Measurements from ENCODE around the gene LGALS9C.
"Not testable (repeated sequence)": the region's sequence is repeated elsewhere in the genome, so short reads cannot be mapped to it uniquely, and the experiment has no call there.

LGALS9C gene

DNA sequence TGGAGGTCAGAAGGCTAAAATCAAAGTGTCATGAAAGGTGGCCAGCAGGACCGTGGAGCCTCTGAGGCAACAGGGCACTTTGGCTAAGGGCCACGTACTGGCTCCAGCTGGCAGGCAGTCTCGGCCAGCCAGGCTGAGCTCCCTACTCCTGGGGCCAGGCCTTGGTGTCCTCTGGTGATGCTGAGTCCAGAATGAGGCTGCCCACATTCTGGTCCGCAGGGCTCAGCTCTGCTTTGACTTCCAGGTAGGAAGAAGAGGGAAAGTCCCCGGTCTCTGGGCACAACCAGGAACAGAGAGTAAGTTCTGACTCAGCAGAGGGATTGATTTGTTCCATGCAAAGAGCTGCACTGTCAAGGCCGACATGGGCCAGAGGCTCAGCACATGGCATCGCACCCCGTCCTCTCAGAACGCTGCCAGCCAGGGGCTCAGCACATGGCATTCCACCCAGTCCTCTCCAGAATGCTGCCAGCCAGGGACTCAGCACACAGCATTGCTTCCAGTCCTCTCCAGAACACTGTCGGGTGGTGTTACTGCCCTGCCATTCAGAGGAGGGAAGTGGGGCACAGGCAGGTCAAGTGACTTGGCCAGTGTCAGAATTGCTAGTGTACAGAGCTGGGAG lies 2.5 kb downstream of the LGALS9C start:
- not testable (repeated sequence) for DNase-seq

GRCh38 chr17:18481775-18482174 lies 5.2 kb downstream of the LGALS9C start:
- not testable (repeated sequence) for DNase-seq

GRCh38 chr17:18485936-18486464 lies 9.4 kb downstream of the LGALS9C start:
- DNase-seq = not testable (repeated sequence)

DNA sequence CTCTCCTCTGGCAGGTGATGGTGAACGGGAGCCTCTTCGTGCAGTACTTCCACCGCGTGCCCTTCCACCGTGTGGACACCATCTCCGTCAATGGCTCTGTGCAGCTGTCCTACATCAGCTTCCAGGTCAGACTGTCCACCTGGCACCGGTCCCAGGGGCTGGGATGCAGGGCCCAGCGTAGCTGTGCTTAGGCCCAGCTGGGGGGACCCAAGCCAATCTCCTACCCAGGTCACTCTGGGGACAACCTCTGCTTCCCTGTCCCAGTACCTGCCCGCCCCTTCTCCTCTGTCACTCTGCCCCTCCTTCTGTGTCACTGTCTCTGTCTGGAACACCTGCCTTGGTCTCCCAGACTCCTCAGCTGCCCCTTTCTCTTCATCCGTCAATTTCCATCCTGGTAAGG lies 11.0 kb downstream of the LGALS9C start:
- DNase-seq = not testable (repeated sequence)

DNA sequence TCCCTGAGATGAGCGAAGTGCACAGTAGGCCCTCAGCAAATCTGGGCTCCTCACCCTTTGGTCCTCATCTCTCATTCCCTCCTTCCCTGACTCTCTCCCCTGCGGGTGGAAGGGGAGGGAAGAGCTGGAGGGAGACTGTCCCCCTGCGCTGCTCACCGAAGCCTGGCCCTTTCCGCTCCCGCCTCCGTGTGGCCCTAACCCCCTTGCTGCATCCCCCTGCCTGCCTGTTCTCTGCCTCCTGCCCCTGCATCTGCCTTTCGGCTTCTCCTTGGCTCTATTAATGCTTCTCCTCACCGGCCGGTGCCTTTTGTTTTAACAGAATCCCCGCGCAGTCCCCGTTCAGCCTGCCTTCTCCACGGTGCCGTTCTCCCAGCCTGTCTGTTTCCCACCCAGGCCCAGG lies 12.0 kb downstream of the LGALS9C start:
- not testable (repeated sequence) for DNase-seq

GRCh38 chr17:18490016-18490415 lies 13.4 kb downstream of the LGALS9C start:
- not testable (repeated sequence) for DNase-seq

GRCh38 chr17:18492712-18493480 lies 16.3 kb downstream of the LGALS9C start:
- DNase-seq = not testable (repeated sequence)

DNA sequence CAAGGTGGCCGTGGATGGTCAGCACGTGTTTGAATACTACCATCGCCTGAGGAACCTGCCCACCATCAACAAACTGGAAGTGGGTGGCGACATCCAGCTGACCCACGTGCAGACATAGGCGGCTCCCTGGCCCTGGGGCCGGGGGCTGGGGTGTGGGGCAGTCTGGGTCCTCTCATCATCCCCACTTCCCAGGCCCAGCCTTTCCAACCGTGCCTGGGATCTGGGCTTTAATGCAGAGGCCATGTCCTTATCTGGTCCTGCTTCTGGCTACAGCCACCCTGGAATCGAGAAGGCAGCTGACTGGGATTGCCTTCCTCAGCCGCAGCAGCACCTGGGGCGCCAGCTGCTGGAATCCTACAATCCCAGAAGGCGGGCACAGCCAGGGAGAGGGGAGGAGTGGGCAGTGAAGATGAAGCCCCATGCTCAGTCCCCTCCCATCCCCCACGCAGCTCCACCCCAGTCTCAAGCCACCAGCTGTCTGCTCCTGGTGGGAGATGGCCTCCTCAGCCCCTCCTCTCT lies 17.7 kb downstream of the LGALS9C start:
- DNase-seq = not testable (repeated sequence)

- not testable (repeated sequence) for DNase-seq
These were observed 20.5 kb downstream of the LGALS9C start for GRCh38 chr17:18497044-18497443.

DNA sequence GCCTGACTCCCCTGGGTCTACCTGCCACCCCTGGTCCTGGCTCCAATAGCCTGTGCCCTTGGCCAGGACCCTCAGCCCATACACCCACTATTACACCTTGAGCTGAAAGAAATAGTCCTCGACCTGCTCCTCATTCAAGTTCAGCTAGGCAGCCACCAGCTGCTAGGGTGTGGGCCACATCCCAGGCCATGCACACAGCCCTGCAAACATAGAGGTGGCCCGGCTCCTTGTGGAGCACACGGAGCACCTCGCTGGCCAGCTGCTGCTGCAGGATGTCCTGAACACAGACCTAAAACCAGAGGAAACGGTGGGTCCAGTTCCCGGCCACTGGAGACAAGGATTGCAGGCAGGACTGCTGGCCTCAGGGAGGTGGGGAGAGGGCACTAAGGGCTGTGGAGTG lies 22.5 kb downstream of the LGALS9C start:
- DNase-seq = not testable (repeated sequence)

DNA sequence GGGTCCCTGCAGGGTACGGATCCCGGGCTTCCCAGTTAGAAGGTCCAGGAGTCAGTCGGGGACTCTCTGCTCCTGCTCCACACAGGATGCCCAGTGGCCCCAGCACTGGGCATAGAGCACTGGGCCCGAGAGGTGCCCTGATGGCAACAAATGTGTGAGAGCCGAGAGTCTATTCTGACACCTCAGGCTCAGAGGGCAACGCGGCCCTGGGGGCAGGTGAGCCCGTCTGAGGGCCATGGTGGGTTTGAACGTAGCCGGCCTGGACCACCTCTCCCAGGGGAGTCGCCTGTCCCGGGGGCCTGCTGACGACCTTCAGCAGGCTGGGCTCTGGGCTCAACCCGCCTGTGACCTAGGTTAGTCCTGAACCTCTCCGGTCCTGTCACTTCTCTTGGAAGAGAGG lies 23.2 kb downstream of the LGALS9C start:
- not testable (repeated sequence) for DNase-seq

GRCh38 chr17:18500281-18500680 lies 23.7 kb downstream of the LGALS9C start:
- not testable (repeated sequence) for DNase-seq

DNA sequence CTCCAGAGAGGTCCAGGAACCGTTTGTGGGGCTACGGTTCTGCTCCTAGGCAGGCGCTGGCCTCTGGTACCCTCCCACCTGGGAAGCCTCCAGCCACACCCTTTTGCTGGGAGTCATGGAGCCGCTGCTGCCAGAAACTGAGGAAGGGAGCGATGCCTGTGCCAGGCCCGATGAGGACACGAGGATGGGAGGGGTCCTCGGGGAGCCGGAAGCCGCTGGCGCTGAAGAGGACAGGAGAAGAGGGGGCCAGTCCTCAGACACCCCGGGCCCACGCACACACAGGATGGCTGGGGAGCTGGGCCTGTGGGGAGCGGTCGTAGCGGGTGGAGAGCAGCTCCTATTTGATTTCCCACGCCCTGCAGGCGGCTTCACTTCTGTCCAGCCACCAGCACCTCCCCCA lies 24.2 kb downstream of the LGALS9C start:
- DNase-seq = not testable (repeated sequence)

GRCh38 chr17:18503221-18503620 lies 26.6 kb downstream of the LGALS9C start:
- DNase-seq = not testable (repeated sequence)

- not testable (repeated sequence) for DNase-seq
These were observed 31.1 kb downstream of the LGALS9C start for GRCh38 chr17:18507729-18508128.

DNA sequence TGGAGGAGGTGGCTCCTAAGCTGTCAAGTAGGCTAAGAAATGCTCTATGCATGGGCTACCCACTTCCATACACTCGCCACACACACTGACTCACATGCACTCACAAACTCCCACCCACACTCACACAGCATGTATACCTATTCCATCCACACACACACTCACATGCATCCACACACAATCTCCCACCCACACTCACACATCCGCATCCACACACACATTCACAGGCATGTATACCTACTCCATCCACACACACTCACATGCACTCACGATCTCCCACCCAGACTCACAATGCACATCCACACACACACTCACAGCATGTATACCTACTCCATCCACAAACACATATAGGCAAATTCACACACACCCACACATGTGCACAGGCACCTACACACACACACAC lies 32.1 kb downstream of the LGALS9C start:
- DNase-seq = not testable (repeated sequence)

DNA sequence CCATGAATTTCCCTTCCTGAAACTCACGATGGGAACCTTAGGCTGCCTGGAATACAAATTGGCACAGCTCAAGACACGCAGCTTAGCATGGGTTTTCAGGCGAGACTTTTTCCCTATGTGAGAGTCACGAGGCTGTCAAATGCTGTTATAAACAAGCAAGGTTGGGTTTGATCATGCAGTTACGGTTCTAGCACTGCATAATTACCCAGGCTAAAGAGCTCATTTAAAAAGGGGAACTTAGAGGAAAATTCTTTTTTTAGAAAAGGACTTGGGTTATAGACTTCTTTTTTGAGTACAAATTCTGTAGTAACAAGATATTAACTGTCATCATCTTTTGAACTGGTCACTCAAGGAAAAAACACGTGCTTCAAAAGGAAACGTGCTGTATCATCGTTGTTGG lies 44.5 kb downstream of the LGALS9C start:
- DNase-seq = not testable (repeated sequence)

- not testable (repeated sequence) for DNase-seq
These were observed 48.4 kb downstream of the LGALS9C start for GRCh38 chr17:18525015-18525414.

- DNase-seq = not testable (repeated sequence)
These were observed 49.7 kb downstream of the LGALS9C start for GRCh38 chr17:18526168-18526800.

DNA sequence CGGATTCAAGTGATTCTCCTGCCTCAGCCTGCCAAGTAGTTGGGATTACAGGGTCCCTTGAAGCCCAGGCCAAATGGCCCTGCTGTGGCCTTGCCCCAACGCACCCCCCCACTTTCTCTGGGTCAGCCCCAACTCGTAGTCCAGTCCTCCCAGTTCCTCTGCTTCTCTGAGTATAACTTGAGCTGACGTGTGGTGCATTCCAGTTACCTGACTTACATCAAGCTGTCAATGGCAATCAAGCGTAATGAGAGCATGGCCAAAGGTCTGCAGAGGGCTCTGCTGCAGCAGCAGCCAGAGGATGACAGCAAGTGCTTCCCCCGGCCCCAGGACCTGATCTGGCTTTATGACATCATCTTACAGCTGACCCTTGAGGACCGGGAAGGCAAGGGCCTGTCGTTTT lies 50.8 kb downstream of the LGALS9C start:
- not testable (repeated sequence) for DNase-seq

DNA sequence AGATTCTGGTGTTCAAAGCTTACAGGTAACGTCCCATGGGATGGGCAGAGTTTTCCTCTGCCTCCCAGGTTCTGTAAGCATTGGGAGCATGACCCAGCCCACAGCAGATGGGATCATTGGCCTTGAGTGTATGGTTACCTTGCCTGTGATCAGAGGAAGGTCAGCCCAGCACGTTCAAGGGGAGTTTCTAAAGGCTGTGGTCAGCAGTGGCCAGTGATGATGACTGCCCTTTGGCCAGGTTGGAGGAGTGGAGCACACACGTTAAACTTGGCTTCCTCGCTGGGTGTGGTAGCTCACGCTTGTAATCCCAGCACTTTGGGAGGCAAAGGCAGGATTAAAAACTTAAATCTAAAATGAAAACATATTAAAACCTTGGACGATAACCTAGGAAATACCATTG lies 51.8 kb downstream of the LGALS9C start:
- not testable (repeated sequence) for DNase-seq

GRCh38 chr17:18528899-18529500 lies 52.4 kb downstream of the LGALS9C start:
- DNase-seq = not testable (repeated sequence)

GRCh38 chr17:18530405-18530804 lies 53.8 kb downstream of the LGALS9C start:
- DNase-seq = not testable (repeated sequence)
